HUES64 (cell line): ENCODE results near the gene PMFBP1.

Experiments
- H3K27ac ChIP-seq: 2 replicates; pipeline ENCODE4 v1.7.0; 2013; ENCODE audit warnings: low read depth, low read length, inconsistent platforms
- H3K27me3 ChIP-seq: 2 replicates; pipeline ENCODE4 v1.6.1; 2013; ENCODE audit warnings: mild to moderate bottlenecking, low read length; ENCODE audit not compliant: insufficient read depth
- H3K36me3 ChIP-seq: 2 replicates; pipeline ENCODE4 v1.6.1; 2013; ENCODE audit warnings: mild to moderate bottlenecking, low read length; ENCODE audit not compliant: insufficient read depth
- H3K4me1 ChIP-seq: 2 replicates; pipeline ENCODE4 v1.6.1; 2013; ENCODE audit warnings: mild to moderate bottlenecking, low read length, moderate library complexity; ENCODE audit not compliant: insufficient read depth
- H3K4me3 ChIP-seq: 2 replicates; pipeline ENCODE4 v1.5.1; 2013; ENCODE audit warnings: mild to moderate bottlenecking, low read length, moderate library complexity
- H3K9ac ChIP-seq: 2 replicates; pipeline ENCODE4 v1.6.1; 2013; ENCODE audit warnings: mild to moderate bottlenecking, low read depth, low read length
- H3K9me3 ChIP-seq: 2 replicates; pipeline ENCODE4 v1.6.1; 2013; ENCODE audit warnings: low read depth, low read length; ENCODE audit not compliant: insufficient read depth
- WGBS: fragments of 150-250, 120-280 bp; methylation state at CpG from one replicate; pipeline ENCODE4 v1.1.7; 2013; ENCODE audit warnings: missing lambda C conversion rate; 5-methylcytosine and 5-hydroxymethylcytosine counted together

Gene PMFBP1

DNA sequence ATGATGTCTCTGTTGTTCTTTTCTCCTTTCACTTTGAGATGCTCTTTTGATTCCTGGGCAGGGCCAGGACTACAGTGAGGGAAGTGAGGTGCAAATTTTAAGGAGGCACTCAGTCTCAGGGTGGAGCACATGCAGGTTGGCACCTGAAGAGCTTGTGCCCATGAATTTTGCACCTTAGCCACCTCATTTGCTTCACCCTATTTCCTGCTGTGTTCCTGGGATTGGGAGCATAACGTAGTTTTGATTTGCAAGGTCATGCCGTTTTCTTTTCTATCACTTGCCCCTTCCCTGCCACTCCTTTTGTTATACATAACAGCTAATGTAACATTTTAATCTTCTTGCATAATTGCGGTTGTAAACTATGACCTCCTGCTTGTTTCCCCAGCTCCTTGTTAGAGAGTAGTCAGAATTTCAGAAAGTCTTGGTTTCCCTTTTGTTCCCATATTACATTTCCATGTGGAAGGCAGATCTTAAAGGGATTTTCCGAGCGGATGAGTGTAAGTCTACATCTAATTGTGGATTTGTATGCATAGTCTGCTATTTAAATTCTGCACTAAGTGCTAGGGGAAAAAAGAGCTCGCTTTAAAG lies 9.8 kb downstream of the PMFBP1 start:
- Histone ChIP-seq H3K27me3 (no peaks in the 10 kb centered on the region), H3K4me3 (no peak overlapping the region), H3K36me3 (no peaks in the 10 kb centered on the region), H3K9me3 (no peaks in the 10 kb centered on the region), H3K4me1 (peaks cover 14% of the 10 kb centered on the region), H3K9ac (no peak overlapping the region), H3K27ac (no peak overlapping the region)
- 20% methylated on average over 6 of the region's 6 CpGs for WGBS

DNA sequence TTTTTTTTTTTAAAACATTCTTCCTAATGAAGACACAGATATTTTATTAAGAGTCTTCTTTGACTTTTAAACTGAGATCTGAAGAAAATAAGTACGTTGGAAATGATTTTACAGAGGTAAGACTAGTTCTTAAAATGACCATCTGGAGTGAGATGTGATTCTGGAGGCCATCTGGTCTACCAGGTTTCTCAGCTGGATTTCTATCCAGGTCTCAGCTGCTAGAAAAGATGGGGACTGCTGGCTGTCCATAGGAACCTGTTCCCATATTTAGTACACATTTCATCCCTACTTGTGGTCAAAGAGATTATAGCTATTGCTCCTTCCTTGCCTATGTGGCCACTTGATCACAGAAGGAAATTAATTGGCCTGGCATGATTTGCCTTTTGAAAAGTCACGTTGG lies 12.2 kb downstream of the PMFBP1 start:
- H3K27me3 ChIP-seq: no peaks in the 10 kb centered on the region
- H3K9ac ChIP-seq: no peak overlapping the region

DNA sequence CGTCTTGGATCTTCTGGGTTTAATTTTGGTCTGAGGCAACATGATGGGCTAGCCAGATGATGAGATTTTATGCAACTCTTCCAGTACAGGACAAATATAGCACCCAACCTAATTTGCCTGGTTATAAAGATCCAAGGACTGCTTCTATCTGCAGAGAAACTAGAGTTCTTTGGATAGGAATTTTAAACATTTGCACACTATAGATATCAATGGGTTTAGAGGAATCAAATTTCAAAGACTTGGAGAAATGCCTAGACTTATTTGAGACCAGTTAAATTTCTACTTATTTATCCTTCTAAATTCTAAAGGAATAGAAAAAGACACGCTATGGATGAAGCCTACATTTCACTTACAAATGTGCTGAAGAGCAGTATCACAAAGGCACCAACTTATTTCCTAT lies 12.6 kb downstream of the PMFBP1 start:
- Histone ChIP-seq H3K9me3 (no peaks in the 10 kb centered on the region), H3K4me1 (peaks cover 14% of the 10 kb centered on the region), H3K27me3 (no peaks in the 10 kb centered on the region), H3K9ac (no peak overlapping the region), H3K27ac (no peak overlapping the region), H3K36me3 (no peaks in the 10 kb centered on the region), H3K4me3 (no peak overlapping the region)
- 82% methylated on average over 2 of the region's 2 CpGs for WGBS

More for the DNA sequence above, 12.2 kb downstream of the PMFBP1 start:
- H3K9me3 ChIP-seq: no peaks in the 10 kb centered on the region
- H3K4me3 ChIP-seq: no peak overlapping the region
- no peak overlapping the region for H3K27ac ChIP-seq
- peaks cover 14% of the 10 kb centered on the region for H3K4me1 ChIP-seq
- WGBS: 89% methylated on average over 2 of the region's 2 CpGs
- H3K36me3 ChIP-seq: no peaks in the 10 kb centered on the region

DNA sequence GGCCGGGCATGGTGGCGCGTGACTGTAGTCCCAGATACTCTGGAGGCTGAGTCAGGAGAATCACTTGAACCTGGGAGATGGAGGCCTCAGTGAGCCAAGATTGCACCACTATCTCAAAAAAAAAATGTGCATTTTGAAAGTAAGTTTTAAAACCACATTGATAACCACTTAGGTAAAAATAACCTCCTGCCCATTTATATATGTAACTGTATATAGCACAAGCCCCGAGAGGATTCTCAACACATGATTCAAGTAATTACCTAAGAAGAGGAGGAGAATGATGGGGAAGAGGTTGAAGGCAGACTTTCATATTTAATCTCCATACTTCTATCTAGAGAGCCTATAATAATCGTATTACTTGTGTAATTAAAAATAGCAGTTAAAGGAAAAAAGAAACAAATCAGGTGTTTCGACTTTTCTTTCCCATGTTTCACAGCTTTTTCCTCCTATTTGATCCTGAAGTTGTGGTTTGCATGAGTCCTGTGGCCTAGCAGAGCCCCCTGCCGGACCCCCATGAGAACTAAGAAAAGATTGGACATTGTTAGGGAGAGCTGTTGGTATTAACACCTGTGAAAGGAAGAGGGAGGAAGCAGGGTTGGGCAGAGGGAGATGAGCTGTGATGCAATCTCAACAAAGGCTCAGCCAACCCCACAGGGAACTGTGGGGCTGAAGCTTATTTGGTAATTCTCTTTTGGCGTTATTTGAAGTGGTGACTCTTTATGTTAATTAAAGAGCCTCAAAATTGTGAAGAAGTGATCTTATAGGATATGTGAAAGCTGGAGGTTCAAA lies 22.1 kb downstream of the PMFBP1 start:
- Histone ChIP-seq H3K4me3 (no peak overlapping the region), H3K9me3 (no peaks in the 10 kb centered on the region), H3K27me3 (no peaks in the 10 kb centered on the region), H3K36me3 (no peaks in the 10 kb centered on the region), H3K27ac (no peak overlapping the region), H3K4me1 (no peaks in the 10 kb centered on the region), H3K9ac (no peak overlapping the region)
- WGBS: 77% methylated on average over 6 of the region's 8 CpGs

DNA sequence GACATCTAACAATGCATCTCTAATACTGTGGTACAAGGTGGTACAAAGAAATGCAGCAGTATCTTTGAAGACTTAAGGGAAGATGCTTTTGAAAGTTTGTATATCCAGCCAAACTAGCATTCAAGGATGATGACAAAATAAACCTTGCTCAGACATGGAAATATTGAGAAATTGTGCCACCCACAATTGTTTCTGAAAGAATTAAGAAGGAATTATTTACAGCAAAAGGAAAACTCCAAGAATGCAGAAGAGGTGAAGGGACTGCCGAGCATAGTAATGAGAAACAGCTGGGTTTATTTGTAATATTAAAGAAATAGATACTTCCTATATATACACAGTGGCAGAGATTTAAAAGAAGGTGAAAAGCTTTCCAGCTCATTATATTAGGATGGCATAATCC lies 29.5 kb downstream of the PMFBP1 start:
- Histone ChIP-seq H3K27me3 (no peaks in the 10 kb centered on the region), H3K9me3 (no peaks in the 10 kb centered on the region), H3K4me1 (no peaks in the 10 kb centered on the region), H3K4me3 (no peak overlapping the region), H3K36me3 (no peaks in the 10 kb centered on the region), H3K9ac (no peak overlapping the region), H3K27ac (no peak overlapping the region)
- WGBS: no CpG with 5 or more reads among the region's 1 CpG

DNA sequence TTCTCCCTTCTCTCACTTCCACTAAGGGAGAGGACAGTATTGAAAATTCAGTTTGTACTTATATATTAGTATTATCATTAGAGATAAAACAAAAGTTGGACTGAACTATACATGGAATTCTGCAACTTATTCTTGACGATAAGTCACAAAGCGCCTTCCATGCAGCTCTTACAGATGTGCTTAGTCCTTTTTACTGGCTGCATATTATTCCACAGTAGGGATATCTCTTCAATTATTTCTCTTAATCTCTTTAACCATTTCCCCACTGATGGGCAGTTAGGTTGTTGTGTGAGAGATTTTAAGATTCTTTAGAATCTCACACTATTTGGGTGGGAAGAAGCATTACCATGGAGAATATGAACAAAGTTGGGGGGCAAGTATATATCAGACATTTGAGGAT lies 32.0 kb downstream of the PMFBP1 start:
- H3K27ac ChIP-seq: no peak overlapping the region
- H3K27me3 ChIP-seq: no peaks in the 10 kb centered on the region
- 96% methylated on average over 2 of the region's 2 CpGs for WGBS
- no peaks in the 10 kb centered on the region for H3K36me3 ChIP-seq
- no peaks in the 10 kb centered on the region for H3K4me1 ChIP-seq
- no peak overlapping the region for H3K4me3 ChIP-seq
- no peak overlapping the region for H3K9ac ChIP-seq
- no peaks in the 10 kb centered on the region for H3K9me3 ChIP-seq

DNA sequence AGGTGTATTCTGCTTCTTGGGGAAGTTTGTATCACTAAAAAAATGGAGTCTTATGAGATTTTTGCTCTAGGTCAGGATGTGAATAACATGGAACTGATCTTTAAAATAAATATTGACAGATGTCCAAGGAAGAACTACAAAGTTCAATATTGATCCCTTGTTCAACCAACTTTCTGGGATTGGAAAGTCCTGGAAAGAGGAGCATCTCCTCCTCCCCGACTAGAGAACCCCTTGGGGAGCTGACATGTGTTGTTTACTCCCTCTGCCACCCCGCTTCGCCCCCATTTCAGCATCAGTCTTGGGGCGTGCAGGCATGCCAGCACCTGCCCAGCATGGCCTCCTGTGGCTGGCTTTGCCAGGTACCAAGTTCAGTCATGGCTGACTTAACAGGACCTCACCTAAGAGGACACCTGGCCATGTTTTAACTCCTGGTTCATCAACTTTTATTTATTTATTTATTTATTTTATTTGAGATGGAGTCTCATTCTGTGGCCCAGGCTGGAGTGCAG lies 33.8 kb downstream of the PMFBP1 start:
- Histone ChIP-seq H3K9ac (no peak overlapping the region), H3K4me1 (no peaks in the 10 kb centered on the region), H3K4me3 (no peak overlapping the region), H3K27ac (no peak overlapping the region), H3K27me3 (no peaks in the 10 kb centered on the region), H3K36me3 (no peaks in the 10 kb centered on the region), H3K9me3 (no peaks in the 10 kb centered on the region)
- 96% methylated on average over 4 of the region's 4 CpGs for WGBS

DNA sequence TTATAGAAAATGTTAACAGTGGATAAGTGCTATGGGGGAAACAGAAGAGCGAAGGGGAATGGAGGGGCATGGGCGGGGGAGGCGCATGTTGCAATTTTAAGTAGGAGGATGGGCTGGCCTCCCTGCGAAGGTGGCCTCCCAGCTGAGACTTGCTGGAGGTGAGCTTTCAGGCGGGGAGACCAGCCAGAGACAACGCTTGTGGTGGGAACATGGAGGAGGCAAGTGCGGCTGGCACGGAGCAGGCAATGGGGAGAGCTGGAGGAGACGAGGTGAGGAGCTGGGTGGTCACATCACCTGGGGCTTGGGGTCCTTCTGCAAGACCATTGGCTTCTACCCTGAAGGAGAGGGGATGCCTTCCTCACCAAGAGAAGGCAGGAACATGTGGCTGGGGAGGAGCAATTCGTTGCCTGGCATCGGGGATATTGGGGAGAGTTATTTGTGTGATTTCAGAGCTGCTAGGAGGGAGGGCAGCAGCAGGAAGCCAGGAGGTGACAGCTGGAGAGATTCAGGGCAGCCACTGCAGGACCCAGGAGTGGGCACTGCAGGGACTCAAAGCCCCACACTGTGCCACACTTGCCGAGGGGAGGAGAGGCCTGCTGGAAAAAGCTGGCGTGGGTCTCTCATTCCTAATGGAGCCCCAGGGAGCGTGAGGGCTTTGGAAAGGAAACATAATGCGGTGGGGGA lies 34.4 kb downstream of the PMFBP1 start:
- Histone ChIP-seq H3K36me3 (no peaks in the 10 kb centered on the region), H3K27ac (no peak overlapping the region), H3K4me1 (no peaks in the 10 kb centered on the region), H3K9me3 (no peaks in the 10 kb centered on the region), H3K9ac (no peak overlapping the region), H3K27me3 (no peaks in the 10 kb centered on the region), H3K4me3 (no peak overlapping the region)
- WGBS: 90% methylated on average over 15 of the region's 15 CpGs

DNA sequence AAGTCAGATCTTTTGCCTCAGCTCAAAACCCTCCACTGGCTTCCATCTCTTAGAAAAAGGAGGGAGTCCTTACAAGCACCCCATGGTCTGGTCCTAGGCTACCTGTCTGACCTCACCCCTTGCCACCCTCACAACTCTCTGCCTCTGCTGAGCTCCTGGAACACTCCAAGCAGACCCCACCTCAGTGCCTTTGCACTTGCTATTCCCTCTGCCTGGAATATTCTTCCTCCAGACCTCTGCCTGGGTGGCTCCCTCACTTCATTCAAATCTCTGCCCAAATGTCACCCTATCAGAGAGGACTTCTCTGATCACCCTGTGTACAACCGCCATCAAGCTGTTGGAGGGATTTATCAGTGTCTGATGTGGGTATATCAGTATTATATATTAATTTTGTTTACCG lies 37.4 kb downstream of the PMFBP1 start:
- Histone ChIP-seq H3K4me1 (no peaks in the 10 kb centered on the region), H3K4me3 (no peak overlapping the region), H3K27ac (no peak overlapping the region), H3K36me3 (no peaks in the 10 kb centered on the region), H3K9ac (no peak overlapping the region), H3K27me3 (no peaks in the 10 kb centered on the region), H3K9me3 (no peaks in the 10 kb centered on the region)
- WGBS: 100% methylated on average over 2 of the region's 2 CpGs

DNA sequence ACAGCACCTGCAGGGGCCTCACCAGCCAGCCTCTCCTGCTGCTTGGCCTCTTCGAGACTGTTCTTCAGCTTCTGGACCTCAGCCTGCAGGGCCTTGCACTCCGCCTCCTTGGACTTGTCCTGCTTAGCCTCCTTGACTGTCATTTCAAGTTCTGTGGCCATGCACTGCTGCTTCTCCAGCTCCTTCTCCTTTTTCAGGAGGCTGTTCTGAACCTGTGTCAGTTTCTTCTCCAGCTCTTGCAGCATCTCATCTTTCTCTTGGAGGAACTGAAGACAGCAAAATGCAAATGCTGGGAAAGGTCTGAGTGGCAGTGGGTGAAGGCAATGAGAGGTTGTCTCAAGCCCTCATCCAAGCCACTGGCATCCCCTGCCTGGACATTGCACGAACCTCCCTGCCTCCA lies 39.2 kb downstream of the PMFBP1 start:
- H3K4me3 ChIP-seq: no peak overlapping the region

DNA sequence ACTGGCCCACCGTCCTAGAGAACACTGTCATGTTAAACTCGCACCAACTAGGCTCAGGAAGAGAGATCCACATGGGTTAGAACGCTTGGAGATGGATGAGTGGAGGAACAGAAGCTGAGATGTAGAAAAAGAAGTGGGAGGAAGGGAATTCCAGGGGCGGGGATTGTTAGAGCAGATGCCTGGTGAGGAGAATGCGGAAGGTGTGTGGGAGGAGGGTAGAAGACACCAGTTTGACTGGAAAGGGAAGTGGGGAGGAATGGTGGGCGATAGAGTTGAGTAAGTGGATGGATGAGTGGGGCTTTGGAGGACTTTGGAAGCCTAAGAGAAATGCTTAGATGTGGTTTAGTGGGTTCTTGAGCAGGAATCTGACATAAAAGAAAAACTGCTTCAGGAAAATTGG lies 40.9 kb downstream of the PMFBP1 start:
- WGBS: 61% methylated on average over 6 of the region's 6 CpGs
- H3K36me3 ChIP-seq: no peaks in the 10 kb centered on the region
- H3K27ac ChIP-seq: no peak overlapping the region

More for the DNA sequence above, 39.2 kb downstream of the PMFBP1 start:
- Histone ChIP-seq H3K27ac (no peak overlapping the region), H3K9ac (no peak overlapping the region), H3K36me3 (no peaks in the 10 kb centered on the region), H3K9me3 (no peaks in the 10 kb centered on the region), H3K4me1 (no peaks in the 10 kb centered on the region; the same call in 1 of the 2 replicates), H3K27me3 (no peaks in the 10 kb centered on the region)
- 90% methylated on average over 2 of the region's 3 CpGs for WGBS

More for the DNA sequence above, 40.9 kb downstream of the PMFBP1 start:
- H3K9me3 ChIP-seq: no peaks in the 10 kb centered on the region
- no peaks in the 10 kb centered on the region; the same call in 1 of the 2 replicates for H3K4me1 ChIP-seq
- H3K4me3 ChIP-seq: no peak overlapping the region
- no peaks in the 10 kb centered on the region for H3K27me3 ChIP-seq
- no peak overlapping the region for H3K9ac ChIP-seq
